GM23338 (cell line): Measurements from ENCODE around the gene ATP5ME. TPM values are rescaled to one million over a fixed set of nuclear protein-coding genes. Genes with fewer than 3 reads are reported as not detected.

ENCODE experiments used
- ATAC-seq: fragments of 200-7000 bp; cut with Tn5 transposase; 3 replicates; pipeline ENCODE4 v1.9.1; 2020
- DNase-seq: peaks from one replicate; pipeline ENCODE4 v3.0.0-alpha.2; 2015; ENCODE audit warnings: low spot score
- H2AFZ ChIP-seq: fragments of 200-600 bp; sonication (generic); 2 replicates; pipeline ENCODE4 v1.8.0; 2016; ENCODE audit warnings: antibody characterized with exemption, mild to moderate bottlenecking, moderate library complexity
- H3F3A ChIP-seq: fragments of 200-600 bp; sonication (generic); replicated peaks from 2 replicates; pipeline ENCODE4 v1.8.0; 2017; ENCODE audit warnings: antibody characterized with exemption, mixed run types, low read depth
- H3K27ac ChIP-seq: fragments of 200-600 bp; sonication (generic); 2 replicates; pipeline ENCODE4 v1.6.1; 2016; ENCODE audit warnings: low read depth
- H3K27me3 ChIP-seq: fragments of 200-600 bp; sonication (generic); 2 replicates; pipeline ENCODE4 v1.8.0; 2016; ENCODE audit warnings: mild to moderate bottlenecking, mixed run types, moderate library complexity; ENCODE audit not compliant: insufficient read depth
- H3K36me3 ChIP-seq: fragments of 200-600 bp; sonication (generic); 2 replicates; pipeline ENCODE4 v1.8.0; 2016; ENCODE audit warnings: mild to moderate bottlenecking; ENCODE audit not compliant: insufficient read depth
- H3K4me1 ChIP-seq: fragments of 200-600 bp; sonication (generic); 2 replicates; pipeline ENCODE4 v1.8.0; 2016; ENCODE audit warnings: mild to moderate bottlenecking, moderate library complexity; ENCODE audit not compliant: insufficient read depth
- H3K4me2 ChIP-seq: fragments of 200-600 bp; sonication (generic); 2 replicates; pipeline ENCODE4 v1.7.1; 2017; ENCODE audit warnings: mixed run types
- H3K4me3 ChIP-seq: fragments of 200-600 bp; sonication (generic); 2 replicates; pipeline ENCODE4 v1.6.1; 2016; ENCODE audit warnings: mixed run types
- H3K79me2 ChIP-seq: fragments of 200-600 bp; sonication (generic); replicated peaks from 2 replicates; pipeline ENCODE4 v1.8.0; 2017; ENCODE audit warnings: mild to moderate bottlenecking; ENCODE audit not compliant: insufficient read depth
- H3K9me2 ChIP-seq: fragments of 200-600 bp; sonication (generic); 2 replicates; pipeline ENCODE4 v1.8.0; 2017; ENCODE audit not compliant: insufficient read depth
- H4K20me1 ChIP-seq: fragments of 200-600 bp; sonication (generic); replicated peaks from 2 replicates; pipeline ENCODE4 v1.8.0; 2017; ENCODE audit warnings: mild to moderate bottlenecking; ENCODE audit not compliant: insufficient read depth
- H3K27ac Mint-ChIP-seq: 2 replicates; pipeline ENCODE4 v1.8.0; 2020; ENCODE audit warnings: inconsistent platforms, mild to moderate bottlenecking, moderate library complexity, mixed read lengths
- H3K27me3 Mint-ChIP-seq: 3 replicates; pipeline ENCODE4 v1.8.0; 2022; ENCODE audit warnings: low read depth, mild to moderate bottlenecking, moderate library complexity, mixed read lengths, inconsistent platforms; ENCODE audit not compliant: insufficient read depth, poor library complexity
- H3K36me3 Mint-ChIP-seq: 3 replicates; pipeline ENCODE4 v1.8.0; 2021; ENCODE audit warnings: low read depth, mild to moderate bottlenecking, inconsistent platforms, moderate library complexity, mixed read lengths
- H3K4me1 Mint-ChIP-seq: 3 replicates; pipeline ENCODE4 v1.8.0; 2020; ENCODE audit warnings: mild to moderate bottlenecking, inconsistent platforms, mixed read lengths
- H3K4me3 Mint-ChIP-seq: 3 replicates; pipeline ENCODE4 v1.8.0; 2021; ENCODE audit warnings: moderate library complexity, mild to moderate bottlenecking, inconsistent platforms, mixed read lengths
- H3K9me3 Mint-ChIP-seq: 3 replicates; pipeline ENCODE4 v1.8.0; 2020; ENCODE audit warnings: moderate library complexity, mild to moderate bottlenecking, inconsistent platforms, mixed read lengths
- CREB1 ChIP-seq: fragments of 250-450 bp; sonication (Bioruptor Pico); IDR thresholded peaks from 2 replicates; pipeline ENCODE4 v1.5.0; 2020; ENCODE audit warnings: low read depth, mild to moderate bottlenecking, moderate library complexity
- CTCF ChIP-seq, 2 experiments: fragments of 200-600 bp in 1 of 2; sonication (generic) in 1 of 2; conservative IDR thresholded peaks; 2 replicates each; pipeline versions ENCODE4 v1.5.1 to v1.6.1; 2016 to 2017; ENCODE audit warnings: antibody characterized with exemption in 2 of 2, low read depth in 2 of 2, mild to moderate bottlenecking in 2 of 2, moderate library complexity in 1 of 2
- ETS1 ChIP-seq: IDR thresholded peaks from 2 replicates; pipeline ENCODE4 v1.6.1; 2016; ENCODE audit warnings: antibody characterized with exemption
- EZH2phosphoT487 ChIP-seq: fragments of 200-600 bp; sonication (generic); IDR thresholded peaks from one replicate; pipeline ENCODE4 v1.8.1; 2018; ENCODE audit warnings: antibody characterized with exemption; ENCODE audit not compliant: unreplicated experiment
- JUNB ChIP-seq: IDR thresholded peaks from one replicate; pipeline ENCODE4 v1.6.1; 2016; ENCODE audit warnings: antibody characterized with exemption; ENCODE audit not compliant: unreplicated experiment
- NANOG ChIP-seq: IDR thresholded peaks from 2 replicates; pipeline ENCODE4 v1.6.1; 2016; ENCODE audit warnings: antibody characterized with exemption, borderline replicate concordance
- REST ChIP-seq: IDR thresholded peaks from one replicate; pipeline ENCODE4 v1.6.1; 2018; ENCODE audit warnings: antibody characterized with exemption; ENCODE audit not compliant: unreplicated experiment
- STAT1 ChIP-seq: IDR thresholded peaks from one replicate; pipeline ENCODE4 v1.6.1; 2016; ENCODE audit warnings: antibody characterized with exemption; ENCODE audit not compliant: unreplicated experiment
- ZNF114 ChIP-seq: fragments of 250-450 bp; sonication (Bioruptor Pico); IDR thresholded peaks from 2 replicates; pipeline ENCODE4 v1.5.0; 2020; ENCODE audit warnings: mild to moderate bottlenecking, moderate library complexity
- polyA plus RNA-seq: library from polyadenylated mRNA; unstranded; fragments of >200 nt; fragmentation: Nextera tagmentation; extraction: Ambion mirVana; gene quantifications from 2 replicates; pipeline ENCODE4 v1.2.1, GENCODE V29; 2016
- total RNA-seq: library from RNA; depleted of rRNA; stranded (reverse); fragments of >200 nt; shearing (Covaris generic); gene quantifications from 2 replicates; pipeline ENCODE4 v1.2.3, GENCODE V29; 2014

The ATP5ME gene
- total and polyA plus RNA-seq, 2 experiments from 2014 or later: 60.5 to 2,021 TPM

- H3F3A ChIP-seq: peaks cover 8% of the 10 kb centered on the region; the same call in 1 of the 2 replicates
Observed at GRCh38 chr4:677431-678293, 3.6 kb upstream of the ATP5ME start.

More at GRCh38 chr4:677431-678293, 3.6 kb upstream of the ATP5ME start:
- Mint-ChIP-seq H3K4me3 (peak overlapping the region; percentile 9; the same call in 1 of the 3 replicates), H3K4me1 (peaks cover 9% of the 10 kb centered on the region), H3K36me3 (peaks cover 10% of the 10 kb centered on the region), H3K27me3 (peaks cover 21% of the 10 kb centered on the region), H3K9me3 (peaks cover 3% of the 10 kb centered on the region; the same call in 1 of the 3 replicates), H3K27ac (no peak overlapping the region)
- Histone ChIP-seq H3K27me3 (no peaks in the 10 kb centered on the region), H3K36me3 (0 out of 2 replicates have a peak, but pooled peaks cover 6% of the 10 kb centered on the region), H3K9me2 (no peaks in the 10 kb centered on the region), H3K27ac (no peak overlapping the region), H3K4me3 (no peak overlapping the region), H4K20me1 (no peaks in the 10 kb centered on the region), H2AFZ (no peak overlapping the region), H3K4me2 (no peak overlapping the region), H3K4me1 (peaks cover 6% of the 10 kb centered on the region), H3K79me2 (peaks cover 11% of the 10 kb centered on the region)
- no peak for DNase-seq
- TF ChIP-seq CREB1 (CRISPR knock-in tag): no peak
- no peak for TF ChIP-seq REST
- TF ChIP-seq ZNF114 (CRISPR knock-in tag): no peak
- TF ChIP-seq CTCF (conservative IDR thresholded peaks at IDR 0.05; ENCODE audit: low read depth in 2 of 2): no peak
- TF ChIP-seq EZH2phosphoT487: no peak
- TF ChIP-seq JUNB: no peak
- TF ChIP-seq NANOG: no peak
- no peak for TF ChIP-seq STAT1
- no peak for TF ChIP-seq ETS1
- no peak for ATAC-seq
